SU-DHL-6 (cell line): ENCODE measurements around the gene SLC36A2.

Source experiments
- H2AFZ ChIP-seq: fragments of 200-600 bp; sonication (generic); 2 replicates; pipeline ENCODE4 v1.6.1; 2014; ENCODE audit warnings: low read depth, mild to moderate bottlenecking, moderate library complexity, mixed read lengths, antibody characterized with exemption, low read length; ENCODE audit not compliant: severe bottlenecking
- H3F3A ChIP-seq: fragments of 200-600 bp; shearing (Covaris generic); 2 replicates; pipeline ENCODE4 v1.6.0; 2016; ENCODE audit warnings: antibody characterized with exemption, mild to moderate bottlenecking; ENCODE audit not compliant: insufficient read depth
- H3K27ac ChIP-seq: fragments of 200-600 bp; sonication (generic); 2 replicates; pipeline ENCODE4 v1.5.1; 2016; ENCODE audit warnings: low read depth, mild to moderate bottlenecking, low read length, moderate library complexity, mixed read lengths
- H3K27me3 ChIP-seq: fragments of 200-600 bp; sonication (generic), shearing (Covaris generic); 2 replicates; pipeline ENCODE4 v1.6.0; 2014; ENCODE audit warnings: mild to moderate bottlenecking, low read length
- H3K36me3 ChIP-seq: fragments of 200-600 bp; sonication (generic); 2 replicates; pipeline ENCODE4 v1.6.1; 2014; ENCODE audit warnings: mild to moderate bottlenecking, low read length, mixed read lengths
- H3K4me2 ChIP-seq: fragments of 300-600, 200-600 bp; shearing (Covaris generic), sonication (generic); 2 replicates; pipeline ENCODE4 v1.6.0; 2014; ENCODE audit warnings: low read length, low read depth, mild to moderate bottlenecking; ENCODE audit not compliant: poor library complexity, severe bottlenecking
- H3K4me3 ChIP-seq: fragments of 200-600 bp; sonication (generic); 2 replicates; pipeline ENCODE4 v1.5.1; 2014; ENCODE audit warnings: antibody characterized with exemption, low read length, mild to moderate bottlenecking, mixed read lengths; ENCODE audit not compliant: insufficient read depth, poor library complexity, severe bottlenecking
- H3K79me2 ChIP-seq: fragments of 200-600 bp; sonication (generic); 2 replicates; pipeline ENCODE4 v1.6.1; 2014; ENCODE audit warnings: mild to moderate bottlenecking, low read length, moderate library complexity; ENCODE audit not compliant: insufficient read depth
- H3K9ac ChIP-seq: fragments of 200-600 bp; sonication (generic); 2 replicates; pipeline ENCODE4 v1.7.0; 2014; ENCODE audit warnings: mild to moderate bottlenecking, low read length
- H3K9me2 ChIP-seq: fragments of 200-600 bp; sonication (generic); replicated peaks from 2 replicates; pipeline ENCODE4 v1.6.1; 2014; ENCODE audit warnings: low read length; ENCODE audit not compliant: insufficient read depth
- H3K9me3 ChIP-seq: fragments of 200-600 bp; sonication (generic); 2 replicates; pipeline ENCODE4 v1.6.1; 2014; ENCODE audit warnings: low read length, mixed read lengths; ENCODE audit not compliant: insufficient read depth
- H4K20me1 ChIP-seq: fragments of 200-600 bp; sonication (generic); 2 replicates; pipeline ENCODE4 v1.6.1; 2014; ENCODE audit warnings: low read depth, mild to moderate bottlenecking, antibody characterized with exemption, low read length, moderate library complexity, mixed read lengths
- EZH2phosphoT487 ChIP-seq: fragments of 200-600 bp; sonication (generic), shearing (Covaris generic); conservative IDR thresholded peaks from 2 replicates; pipeline ENCODE4 v1.6.1; 2018; ENCODE audit warnings: mild to moderate bottlenecking, antibody characterized with exemption, low read length, moderate library complexity, mixed read lengths
- TF ChIP-seq, protein P1 (sequence below): fragments of 200-600 bp; sonication (generic); IDR thresholded peaks from one replicate; pipeline ENCODE4 v1.5.1; 2017; ENCODE audit warnings: antibody characterized with exemption, mild to moderate bottlenecking, low read length, moderate library complexity; ENCODE audit not compliant: insufficient read depth, poor library complexity, severe bottlenecking

The SLC36A2 gene

DNA sequence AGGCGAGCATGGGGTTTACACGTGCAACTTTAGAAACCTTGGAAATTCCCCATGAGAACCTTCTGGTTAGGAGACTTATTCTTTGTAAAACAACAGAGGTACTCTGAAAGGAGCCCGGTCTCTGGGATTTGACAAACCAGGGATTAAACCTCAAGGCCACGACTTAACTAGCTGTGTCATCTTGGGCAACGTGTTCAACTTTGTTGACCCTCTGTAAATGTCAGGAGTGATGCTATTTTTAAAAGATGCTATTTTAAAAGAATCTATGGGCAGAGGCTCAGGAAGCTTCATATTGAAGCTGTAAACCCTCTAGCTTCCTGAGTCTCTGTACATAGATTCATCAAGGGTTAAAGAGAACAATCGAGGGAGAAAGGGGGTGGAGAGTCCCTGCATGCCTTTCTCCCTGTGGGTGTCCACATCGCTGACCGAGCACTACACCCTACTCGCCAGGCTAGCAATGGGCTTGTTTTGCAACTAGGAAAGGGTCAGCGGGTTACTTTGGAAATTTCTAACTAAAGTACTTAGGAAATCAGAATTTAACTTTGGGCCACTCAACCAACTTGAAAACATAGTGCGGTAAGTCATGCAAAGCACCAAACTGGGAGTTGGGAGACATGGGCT lies 2.1 kb downstream of the SLC36A2 start:
- H3K79me2 ChIP-seq = no peaks in the 10 kb centered on the region
- no peak overlapping the region for H3K4me3 ChIP-seq
- H3K9me2 ChIP-seq = no peaks in the 10 kb centered on the region
- no peaks in the 10 kb centered on the region for H3F3A ChIP-seq
- no peak overlapping the region for H3K4me2 ChIP-seq
- no peaks in the 10 kb centered on the region for H4K20me1 ChIP-seq
- no peak overlapping the region for H2AFZ ChIP-seq
- no peak overlapping the region for H3K27ac ChIP-seq
- TF ChIP-seq EZH2phosphoT487 = no peak
- TF ChIP-seq, protein P1, sequence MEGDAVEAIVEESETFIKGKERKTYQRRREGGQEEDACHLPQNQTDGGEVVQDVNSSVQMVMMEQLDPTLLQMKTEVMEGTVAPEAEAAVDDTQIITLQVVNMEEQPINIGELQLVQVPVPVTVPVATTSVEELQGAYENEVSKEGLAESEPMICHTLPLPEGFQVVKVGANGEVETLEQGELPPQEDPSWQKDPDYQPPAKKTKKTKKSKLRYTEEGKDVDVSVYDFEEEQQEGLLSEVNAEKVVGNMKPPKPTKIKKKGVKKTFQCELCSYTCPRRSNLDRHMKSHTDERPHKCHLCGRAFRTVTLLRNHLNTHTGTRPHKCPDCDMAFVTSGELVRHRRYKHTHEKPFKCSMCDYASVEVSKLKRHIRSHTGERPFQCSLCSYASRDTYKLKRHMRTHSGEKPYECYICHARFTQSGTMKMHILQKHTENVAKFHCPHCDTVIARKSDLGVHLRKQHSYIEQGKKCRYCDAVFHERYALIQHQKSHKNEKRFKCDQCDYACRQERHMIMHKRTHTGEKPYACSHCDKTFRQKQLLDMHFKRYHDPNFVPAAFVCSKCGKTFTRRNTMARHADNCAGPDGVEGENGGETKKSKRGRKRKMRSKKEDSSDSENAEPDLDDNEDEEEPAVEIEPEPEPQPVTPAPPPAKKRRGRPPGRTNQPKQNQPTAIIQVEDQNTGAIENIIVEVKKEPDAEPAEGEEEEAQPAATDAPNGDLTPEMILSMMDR = no peak
- H3K36me3 ChIP-seq = no peaks in the 10 kb centered on the region
- no peaks in the 10 kb centered on the region for H3K9me3 ChIP-seq
- H3K27me3 ChIP-seq = no peaks in the 10 kb centered on the region
- H3K9ac ChIP-seq = no peak overlapping the region

DNA sequence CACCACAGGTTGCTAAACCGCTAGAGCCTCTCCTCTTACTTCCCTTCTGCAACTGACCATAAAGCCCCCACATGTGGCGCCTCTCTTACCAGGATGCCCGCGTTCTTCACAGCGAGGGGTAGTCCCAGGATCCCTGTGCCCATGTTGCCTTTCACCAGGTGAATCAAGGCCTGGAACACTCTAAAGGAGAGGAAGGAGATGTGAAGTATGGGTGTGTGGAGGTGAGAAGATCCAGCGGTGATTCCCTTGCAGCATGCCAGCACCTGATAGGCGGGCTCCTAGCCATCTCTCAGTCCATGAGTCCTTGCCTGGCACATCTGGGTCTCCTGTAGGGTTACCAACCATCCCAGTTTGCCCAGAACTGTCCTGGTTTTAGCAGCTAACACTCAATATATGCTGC lies 3.3 kb downstream of the SLC36A2 start:
- no peaks in the 10 kb centered on the region for H3F3A ChIP-seq
- H3K79me2 ChIP-seq = no peaks in the 10 kb centered on the region
- no peak overlapping the region for H3K27ac ChIP-seq
- no peak overlapping the region for H2AFZ ChIP-seq
- H3K4me2 ChIP-seq = no peak overlapping the region
- no peaks in the 10 kb centered on the region for H3K9me2 ChIP-seq
- H3K9me3 ChIP-seq = no peaks in the 10 kb centered on the region
- no peak overlapping the region for H3K4me3 ChIP-seq
- H3K27me3 ChIP-seq = no peaks in the 10 kb centered on the region
- TF ChIP-seq, protein P1 = no peak
- TF ChIP-seq EZH2phosphoT487 = no peak
- H3K9ac ChIP-seq = no peak overlapping the region
- no peaks in the 10 kb centered on the region for H3K36me3 ChIP-seq
- H4K20me1 ChIP-seq = no peaks in the 10 kb centered on the region

DNA sequence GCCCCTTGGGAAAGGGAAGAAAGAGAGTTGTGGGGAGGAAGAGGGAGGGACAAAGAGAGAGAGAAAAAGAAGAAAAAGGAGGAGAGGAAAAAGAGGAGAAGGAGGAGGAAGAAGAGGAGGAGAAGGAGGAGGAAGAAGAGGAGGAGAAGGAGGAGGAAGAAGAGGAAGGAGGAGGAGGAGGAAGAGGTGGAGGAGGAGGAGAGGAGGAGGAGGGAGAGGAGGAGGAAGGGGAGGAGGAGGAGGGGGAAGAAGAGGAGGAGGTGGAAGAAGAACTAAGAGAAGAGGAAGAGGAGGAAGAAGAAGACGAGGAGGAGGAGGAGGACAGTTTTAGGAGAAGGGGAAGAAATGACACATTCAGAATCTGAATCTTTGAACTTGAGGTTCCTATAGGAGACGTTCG lies 7.4 kb downstream of the SLC36A2 start:
- Histone ChIP-seq H3K4me3 (no peak overlapping the region), H3K79me2 (no peaks in the 10 kb centered on the region), H4K20me1 (no peaks in the 10 kb centered on the region), H3K36me3 (no peaks in the 10 kb centered on the region), H3F3A (no peaks in the 10 kb centered on the region), H3K4me2 (no peak overlapping the region), H3K9me2 (no peaks in the 10 kb centered on the region), H3K27me3 (no peaks in the 10 kb centered on the region), H2AFZ (no peak overlapping the region), H3K9me3 (no peaks in the 10 kb centered on the region), H3K27ac (no peak overlapping the region), H3K9ac (no peak overlapping the region)
- TF ChIP-seq, protein P1 = no peak
- no peak for TF ChIP-seq EZH2phosphoT487
